ENCODE measurements around the gene ST7.
A peak's percentile ranks its signal among the peaks of the same experiment; 100 is the strongest.

ST7 gene

GRCh38 chr7:116953372-116953905 lies at the start of gene ST7:
Gene ST7, plus strand, starts transcription at chr7:116953501. Its CDS starts 40 bp downstream, at chr7:116953541.
- H3K4me1 ChIP-seq (ENCODE audit: control insufficient read depth in 1 of 2, insufficient read depth in 2 of 2, low read length in 2 of 2), result peaks cover 10 to 13% of the 10 kb centered on the region in 2 donors
- peak within 1 kb of the TSS; percentile 92 for H3K27ac ChIP-seq (ENCODE audit: low read length)
- peak within 1 kb of the TSS; percentile 72 to 95 for H3K4me3 ChIP-seq (ENCODE audit: low read depth in 1 of 2, low read length in 2 of 2)
- no peaks in the 10 kb centered on the region for H3K9me3 ChIP-seq (ENCODE audit: control insufficient read depth in 1 of 2, low read length in 2 of 2)
- H3K36me3 ChIP-seq (ENCODE audit: control insufficient read depth in 1 of 2, insufficient read depth in 2 of 2, low read length in 2 of 2), result no peaks in the 10 kb centered on the region
- H3K27me3 ChIP-seq (ENCODE audit: low read depth, low read length), result no peaks in the 10 kb centered on the region

- Histone ChIP-seq H3K4me1 (ENCODE audit: control insufficient read depth in 1 of 2, insufficient read depth in 2 of 2, low read length in 2 of 2) (no peaks in the 10 kb centered on the region), H3K36me3 (ENCODE audit: control insufficient read depth in 1 of 2, insufficient read depth in 2 of 2, low read length in 2 of 2) (peaks cover 26 to 42% of the 10 kb centered on the region in 2 donors), H3K9me3 (ENCODE audit: control insufficient read depth in 1 of 2, low read length in 2 of 2) (no peaks in the 10 kb centered on the region), H3K4me3 (ENCODE audit: low read depth in 1 of 2, low read length in 2 of 2) (no peak overlapping the region), H3K27me3 (ENCODE audit: low read depth, low read length) (no peaks in the 10 kb centered on the region), H3K27ac (ENCODE audit: low read length) (no peak overlapping the region)
Measured at GRCh38 chr7:116906391-116906790, 46.9 kb upstream of the ST7 start.

- no peaks in the 10 kb centered on the region for H3K27me3 ChIP-seq (ENCODE audit: low read depth, low read length)
- H3K4me3 ChIP-seq (ENCODE audit: low read depth in 1 of 2, low read length in 2 of 2), result no peak overlapping the region
- no peaks in the 10 kb centered on the region for H3K9me3 ChIP-seq (ENCODE audit: control insufficient read depth in 1 of 2, low read length in 2 of 2)
- no peaks in the 10 kb centered on the region for H3K4me1 ChIP-seq (ENCODE audit: control insufficient read depth in 1 of 2, insufficient read depth in 2 of 2, low read length in 2 of 2)
- no peak overlapping the region for H3K27ac ChIP-seq (ENCODE audit: low read length)
- peaks cover 54 to 58% of the 10 kb centered on the region in 2 donors for H3K36me3 ChIP-seq (ENCODE audit: control insufficient read depth in 1 of 2, insufficient read depth in 2 of 2, low read length in 2 of 2)
Measured at GRCh38 chr7:116910383-116910782, 42.9 kb upstream of the ST7 start.

- Histone ChIP-seq H3K27me3 (ENCODE audit: low read depth, low read length) (no peaks in the 10 kb centered on the region), H3K36me3 (ENCODE audit: control insufficient read depth in 1 of 2, insufficient read depth in 2 of 2, low read length in 2 of 2) (peaks cover 49 to 61% of the 10 kb centered on the region in 2 donors), H3K27ac (ENCODE audit: low read length) (no peak overlapping the region), H3K9me3 (ENCODE audit: control insufficient read depth in 1 of 2, low read length in 2 of 2) (no peaks in the 10 kb centered on the region), H3K4me3 (ENCODE audit: low read depth in 1 of 2, low read length in 2 of 2) (no peak overlapping the region), H3K4me1 (ENCODE audit: control insufficient read depth in 1 of 2, insufficient read depth in 2 of 2, low read length in 2 of 2) (no peaks in the 10 kb centered on the region)
Measured at GRCh38 chr7:116911801-116912200, 41.5 kb upstream of the ST7 start.

GRCh38 chr7:116912269-116912909 lies 40.9 kb upstream of the ST7 start:
- no peak overlapping the region for H3K27ac ChIP-seq (ENCODE audit: low read length)
- peaks cover 47 to 61% of the 10 kb centered on the region in 2 donors for H3K36me3 ChIP-seq (ENCODE audit: control insufficient read depth in 1 of 2, insufficient read depth in 2 of 2, low read length in 2 of 2)
- H3K4me1 ChIP-seq (ENCODE audit: control insufficient read depth in 1 of 2, insufficient read depth in 2 of 2, low read length in 2 of 2), result no peaks in the 10 kb centered on the region

GRCh38 chr7:116918704-116919103 lies 34.6 kb upstream of the ST7 start:
- H3K27ac ChIP-seq (ENCODE audit: low read length), result no peak overlapping the region
- no peaks in the 10 kb centered on the region for H3K27me3 ChIP-seq (ENCODE audit: low read depth, low read length)
- no peaks in the 10 kb centered on the region for H3K4me1 ChIP-seq (ENCODE audit: control insufficient read depth in 1 of 2, insufficient read depth in 2 of 2, low read length in 2 of 2)
- no peak overlapping the region for H3K4me3 ChIP-seq (ENCODE audit: low read depth in 1 of 2, low read length in 2 of 2)
- H3K9me3 ChIP-seq (ENCODE audit: control insufficient read depth in 1 of 2, low read length in 2 of 2), result no peaks in the 10 kb centered on the region
- peaks cover 19 to 28% of the 10 kb centered on the region in 2 donors for H3K36me3 ChIP-seq (ENCODE audit: control insufficient read depth in 1 of 2, insufficient read depth in 2 of 2, low read length in 2 of 2)

More at GRCh38 chr7:116912269-116912909, 40.9 kb upstream of the ST7 start:
- Histone ChIP-seq H3K27me3 (ENCODE audit: low read depth, low read length) (no peaks in the 10 kb centered on the region), H3K4me3 (ENCODE audit: low read depth in 1 of 2, low read length in 2 of 2) (no peak overlapping the region), H3K9me3 (ENCODE audit: control insufficient read depth in 1 of 2, low read length in 2 of 2) (no peaks in the 10 kb centered on the region)

GRCh38 chr7:116920359-116920758 lies 32.9 kb upstream of the ST7 start:
- H3K27me3 ChIP-seq (ENCODE audit: low read depth, low read length), result no peaks in the 10 kb centered on the region
- no peaks in the 10 kb centered on the region for H3K4me1 ChIP-seq (ENCODE audit: control insufficient read depth in 1 of 2, insufficient read depth in 2 of 2, low read length in 2 of 2)
- H3K4me3 ChIP-seq (ENCODE audit: low read depth in 1 of 2, low read length in 2 of 2), result no peak overlapping the region
- no peaks in the 10 kb centered on the region for H3K9me3 ChIP-seq (ENCODE audit: control insufficient read depth in 1 of 2, low read length in 2 of 2)
- H3K27ac ChIP-seq (ENCODE audit: low read length), result no peak overlapping the region
- H3K36me3 ChIP-seq (ENCODE audit: control insufficient read depth in 1 of 2, insufficient read depth in 2 of 2, low read length in 2 of 2), result peaks cover 13 to 18% of the 10 kb centered on the region in 2 donors

- no peaks in the 10 kb centered on the region for H3K9me3 ChIP-seq (ENCODE audit: control insufficient read depth in 1 of 2, low read length in 2 of 2)
- peaks cover 3 to 10% of the 10 kb centered on the region in 2 donors for H3K36me3 ChIP-seq (ENCODE audit: control insufficient read depth in 1 of 2, insufficient read depth in 2 of 2, low read length in 2 of 2)
- H3K4me3 ChIP-seq (ENCODE audit: low read depth in 1 of 2, low read length in 2 of 2), result no peak overlapping the region
- H3K27me3 ChIP-seq (ENCODE audit: low read depth, low read length), result no peaks in the 10 kb centered on the region
- H3K27ac ChIP-seq (ENCODE audit: low read length), result no peak overlapping the region
- no peaks in the 10 kb centered on the region for H3K4me1 ChIP-seq (ENCODE audit: control insufficient read depth in 1 of 2, insufficient read depth in 2 of 2, low read length in 2 of 2)
Measured at GRCh38 chr7:116922545-116922944, 30.8 kb upstream of the ST7 start.

GRCh38 chr7:116924741-116925140 lies 28.6 kb upstream of the ST7 start:
- no peak overlapping the region for H3K27ac ChIP-seq (ENCODE audit: low read length)
- H3K36me3 ChIP-seq (ENCODE audit: control insufficient read depth in 1 of 2, insufficient read depth in 2 of 2, low read length in 2 of 2), result peaks cover 0 to 3% of the 10 kb centered on the region in 2 donors
- no peaks in the 10 kb centered on the region for H3K9me3 ChIP-seq (ENCODE audit: control insufficient read depth in 1 of 2, low read length in 2 of 2)
- no peaks in the 10 kb centered on the region for H3K4me1 ChIP-seq (ENCODE audit: control insufficient read depth in 1 of 2, insufficient read depth in 2 of 2, low read length in 2 of 2)
- H3K27me3 ChIP-seq (ENCODE audit: low read depth, low read length), result no peaks in the 10 kb centered on the region
- no peak overlapping the region for H3K4me3 ChIP-seq (ENCODE audit: low read depth in 1 of 2, low read length in 2 of 2)

GRCh38 chr7:116929021-116929420 lies 24.3 kb upstream of the ST7 start:
- H3K9me3 ChIP-seq (ENCODE audit: control insufficient read depth in 1 of 2, low read length in 2 of 2), result no peaks in the 10 kb centered on the region
- H3K27me3 ChIP-seq (ENCODE audit: low read depth, low read length), result no peaks in the 10 kb centered on the region
- no peaks in the 10 kb centered on the region for H3K36me3 ChIP-seq (ENCODE audit: control insufficient read depth in 1 of 2, insufficient read depth in 2 of 2, low read length in 2 of 2)
- no peak overlapping the region for H3K4me3 ChIP-seq (ENCODE audit: low read depth in 1 of 2, low read length in 2 of 2)
- no peak overlapping the region for H3K27ac ChIP-seq (ENCODE audit: low read length)
- H3K4me1 ChIP-seq (ENCODE audit: control insufficient read depth in 1 of 2, insufficient read depth in 2 of 2, low read length in 2 of 2), result no peaks in the 10 kb centered on the region

- Histone ChIP-seq H3K4me1 (ENCODE audit: control insufficient read depth in 1 of 2, insufficient read depth in 2 of 2, low read length in 2 of 2) (no peaks in the 10 kb centered on the region), H3K27ac (ENCODE audit: low read length) (no peak overlapping the region), H3K4me3 (ENCODE audit: low read depth in 1 of 2, low read length in 2 of 2) (no peak overlapping the region), H3K36me3 (ENCODE audit: control insufficient read depth in 1 of 2, insufficient read depth in 2 of 2, low read length in 2 of 2) (no peaks in the 10 kb centered on the region), H3K9me3 (ENCODE audit: control insufficient read depth in 1 of 2, low read length in 2 of 2) (no peaks in the 10 kb centered on the region), H3K27me3 (ENCODE audit: low read depth, low read length) (no peaks in the 10 kb centered on the region)
Measured at GRCh38 chr7:116929914-116930913, 23.1 kb upstream of the ST7 start.
